ENCODE measurements around the gene RNF146. TPM values are rescaled to one million over a fixed set of nuclear protein-coding genes. Genes with fewer than 3 reads are reported as not detected.
A peak's percentile ranks its signal among the peaks of the same experiment; 100 is the strongest.
"Not testable (repeated sequence)": the region's sequence is repeated elsewhere in the genome, so short reads cannot be mapped to it uniquely, and the experiment has no call there.

RNF146 gene, protein sequence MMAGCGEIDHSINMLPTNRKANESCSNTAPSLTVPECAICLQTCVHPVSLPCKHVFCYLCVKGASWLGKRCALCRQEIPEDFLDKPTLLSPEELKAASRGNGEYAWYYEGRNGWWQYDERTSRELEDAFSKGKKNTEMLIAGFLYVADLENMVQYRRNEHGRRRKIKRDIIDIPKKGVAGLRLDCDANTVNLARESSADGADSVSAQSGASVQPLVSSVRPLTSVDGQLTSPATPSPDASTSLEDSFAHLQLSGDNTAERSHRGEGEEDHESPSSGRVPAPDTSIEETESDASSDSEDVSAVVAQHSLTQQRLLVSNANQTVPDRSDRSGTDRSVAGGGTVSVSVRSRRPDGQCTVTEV
- total RNA-seq: 14.0 TPM
- polyA plus RNA-seq: 10 to 100 TPM in 2 of 4 donors, 1 to 10 TPM in 2; 7.9 to 17.5 (median 13.2) TPM

- no peaks in the 10 kb centered on the region for H3K36me3 ChIP-seq (ENCODE audit: control insufficient read depth, insufficient read depth, low read length)
- no peaks in the 10 kb centered on the region for H3K9me3 ChIP-seq (ENCODE audit: control insufficient read depth in 2 of 2, low read length in 2 of 2)
- peak; percentile 54 to 85 (median 79) for DNase-seq
- peak within 1 kb of the TSS; percentile 90 for H3K27ac ChIP-seq (ENCODE audit: insufficient read depth, low read length, poor library complexity, severe bottlenecking)
- Mint-ChIP-seq H3K4me1 (peaks cover 21 to 46% (median 35%) of the 10 kb centered on the region in 4 donors), H3K27me3 (peaks cover 7% of the 10 kb centered on the region), H3K27ac (peak within 1 kb of the TSS; percentile 95 to 99 (median 99)), H3K36me3 (no peaks in the 10 kb centered on the region), H3K4me3 (peak within 1 kb of the TSS; percentile 97 to 100 (median 99)), H3K9me3 (peaks cover 0 to 2% (median 0%) of the 10 kb centered on the region in 7 donors)
- peak; percentile 77 to 78 for ATAC-seq (ENCODE audit: low read depth in 2 of 2)
- peaks cover 14% of the 10 kb centered on the region for H3K4me1 ChIP-seq (ENCODE audit: control insufficient read depth, insufficient read depth, low read length, poor library complexity, severe bottlenecking)
- peaks cover 10% of the 10 kb centered on the region for H3K27me3 ChIP-seq (ENCODE audit: control insufficient read depth, insufficient read depth, low read length)
- peak within 1 kb of the TSS; percentile 94 for H3K4me3 ChIP-seq (ENCODE audit: low read depth, low read length)
Observed at GRCh38 chr6:127266178-127266891, at the start of gene RNF146. RNF146 (plus strand) TSS chr6:127266864; CDS start chr6:127280339, 13,475 bp downstream.

- Histone ChIP-seq H3K9me3 (ENCODE audit: control insufficient read depth in 2 of 2, low read length in 2 of 2) (no peaks in the 10 kb centered on the region), H3K4me1 (ENCODE audit: control insufficient read depth, insufficient read depth, low read length, poor library complexity, severe bottlenecking) (no peaks in the 10 kb centered on the region), H3K27ac (ENCODE audit: insufficient read depth, low read length, poor library complexity, severe bottlenecking) (no peak overlapping the region), H3K4me3 (ENCODE audit: low read depth, low read length) (no peak overlapping the region), H3K27me3 (ENCODE audit: control insufficient read depth, insufficient read depth, low read length) (peaks cover 3% of the 10 kb centered on the region), H3K36me3 (ENCODE audit: control insufficient read depth, insufficient read depth, low read length) (no peaks in the 10 kb centered on the region)
- DNase-seq: no peak
- no peak for ATAC-seq (ENCODE audit: low read depth in 2 of 2)
- no peak overlapping the region for H3K4me3 Mint-ChIP-seq
- no peaks in the 10 kb centered on the region for H3K4me1 Mint-ChIP-seq
- H3K9me3 Mint-ChIP-seq: peaks cover 0 to 1% (median 0%) of the 10 kb centered on the region in 7 donors
- no peaks in the 10 kb centered on the region for H3K36me3 Mint-ChIP-seq
- H3K27ac Mint-ChIP-seq: no peak overlapping the region
- H3K27me3 Mint-ChIP-seq: peaks cover 4% of the 10 kb centered on the region
Observed at GRCh38 chr6:127219869-127220268, 46.8 kb upstream of the RNF146 start.

DNA sequence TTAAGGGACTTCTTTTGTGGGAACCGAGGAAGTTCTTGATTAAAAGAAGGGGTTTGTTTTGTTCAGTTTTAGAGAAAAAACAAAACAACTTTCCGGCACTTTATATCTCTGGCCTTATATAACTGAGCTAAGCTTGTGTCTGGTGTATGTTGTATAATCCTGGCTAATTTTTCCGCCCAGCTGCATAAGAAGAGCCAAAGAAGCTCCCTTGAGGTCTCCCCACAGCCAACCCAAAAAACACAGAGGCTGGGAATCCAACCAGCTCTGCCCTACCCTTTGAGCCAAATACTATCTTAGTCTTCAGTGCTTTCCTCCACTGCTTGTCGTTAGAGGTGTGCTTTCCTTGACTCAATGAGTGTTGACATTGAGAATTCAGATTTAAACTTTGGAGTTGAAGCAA is 45.5 kb upstream of the RNF146 start:
- Histone ChIP-seq H3K4me3 (ENCODE audit: low read depth, low read length) (no peak overlapping the region), H3K36me3 (ENCODE audit: control insufficient read depth, insufficient read depth, low read length) (no peaks in the 10 kb centered on the region), H3K27me3 (ENCODE audit: control insufficient read depth, insufficient read depth, low read length) (peaks cover 3% of the 10 kb centered on the region), H3K9me3 (ENCODE audit: control insufficient read depth in 2 of 2, low read length in 2 of 2) (no peaks in the 10 kb centered on the region), H3K27ac (ENCODE audit: insufficient read depth, low read length, poor library complexity, severe bottlenecking) (no peak overlapping the region), H3K4me1 (ENCODE audit: control insufficient read depth, insufficient read depth, low read length, poor library complexity, severe bottlenecking) (no peaks in the 10 kb centered on the region)
- H3K27ac Mint-ChIP-seq: no peak overlapping the region
- no peak for ATAC-seq (ENCODE audit: low read depth in 2 of 2)
- no peak for DNase-seq
- H3K4me3 Mint-ChIP-seq: no peak overlapping the region
- no peaks in the 10 kb centered on the region for H3K4me1 Mint-ChIP-seq
- peaks cover 4% of the 10 kb centered on the region for H3K27me3 Mint-ChIP-seq
- peaks cover 0 to 5% (median 0%) of the 10 kb centered on the region in 7 donors for H3K9me3 Mint-ChIP-seq
- H3K36me3 Mint-ChIP-seq: no peaks in the 10 kb centered on the region

DNA sequence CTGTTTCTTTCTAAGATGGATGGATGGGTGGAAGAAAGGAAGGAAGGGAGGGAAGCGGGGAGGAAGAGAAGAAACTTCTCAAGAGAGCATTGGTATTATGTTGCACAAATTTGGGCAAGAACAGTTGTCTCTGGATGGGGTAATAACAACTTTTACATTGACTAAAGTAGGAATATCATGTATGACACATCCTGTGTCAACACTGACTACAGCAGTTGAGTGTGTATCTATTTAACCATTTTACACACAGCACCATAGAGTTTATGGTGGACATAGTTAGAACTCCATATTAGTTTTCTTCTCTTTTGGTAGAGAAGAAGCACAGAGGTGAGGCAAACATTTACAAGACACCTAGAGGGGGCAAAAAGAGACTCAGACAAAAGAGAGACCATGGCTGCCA is 44.2 kb upstream of the RNF146 start:
- DNase-seq (no peak), ATAC-seq (ENCODE audit: low read depth in 2 of 2) (no peak)
- Mint-ChIP-seq H3K9me3 (peaks cover 0 to 5% (median 0%) of the 10 kb centered on the region in 7 donors), H3K27me3 (peaks cover 7% of the 10 kb centered on the region), H3K4me3 (no peak overlapping the region), H3K36me3 (no peaks in the 10 kb centered on the region), H3K27ac (no peak overlapping the region), H3K4me1 (no peaks in the 10 kb centered on the region)
- no peaks in the 10 kb centered on the region for H3K36me3 ChIP-seq (ENCODE audit: control insufficient read depth, insufficient read depth, low read length)
- H3K27ac ChIP-seq (ENCODE audit: insufficient read depth, low read length, poor library complexity, severe bottlenecking): no peak overlapping the region
- H3K4me1 ChIP-seq (ENCODE audit: control insufficient read depth, insufficient read depth, low read length, poor library complexity, severe bottlenecking): no peaks in the 10 kb centered on the region
- no peaks in the 10 kb centered on the region for H3K9me3 ChIP-seq (ENCODE audit: control insufficient read depth in 2 of 2, low read length in 2 of 2)
- no peak overlapping the region for H3K4me3 ChIP-seq (ENCODE audit: low read depth, low read length)
- H3K27me3 ChIP-seq (ENCODE audit: control insufficient read depth, insufficient read depth, low read length): peaks cover 3% of the 10 kb centered on the region

- H3K36me3 ChIP-seq (ENCODE audit: control insufficient read depth, insufficient read depth, low read length): no peaks in the 10 kb centered on the region
- no peak for ATAC-seq (ENCODE audit: low read depth in 2 of 2)
- H3K36me3 Mint-ChIP-seq: no peaks in the 10 kb centered on the region
- no peaks in the 10 kb centered on the region for H3K9me3 ChIP-seq (ENCODE audit: control insufficient read depth in 2 of 2, low read length in 2 of 2)
- H3K4me1 Mint-ChIP-seq: no peaks in the 10 kb centered on the region
- H3K27me3 ChIP-seq (ENCODE audit: control insufficient read depth, insufficient read depth, low read length): peaks cover 2% of the 10 kb centered on the region
- no peak overlapping the region for H3K27ac ChIP-seq (ENCODE audit: insufficient read depth, low read length, poor library complexity, severe bottlenecking)
- peaks cover 9% of the 10 kb centered on the region for H3K27me3 Mint-ChIP-seq
- H3K27ac Mint-ChIP-seq: no peak overlapping the region
- H3K4me1 ChIP-seq (ENCODE audit: control insufficient read depth, insufficient read depth, low read length, poor library complexity, severe bottlenecking): no peaks in the 10 kb centered on the region
- peaks cover 0 to 9% (median 1%) of the 10 kb centered on the region in 7 donors for H3K9me3 Mint-ChIP-seq
- no peak for DNase-seq
- H3K4me3 Mint-ChIP-seq: no peak overlapping the region
- H3K4me3 ChIP-seq (ENCODE audit: low read depth, low read length): no peak overlapping the region
Observed at GRCh38 chr6:127225497-127225896, 41.2 kb upstream of the RNF146 start.

GRCh38 chr6:127233819-127234218 is 32.8 kb upstream of the RNF146 start:
- H3K9me3 ChIP-seq (ENCODE audit: control insufficient read depth in 2 of 2, low read length in 2 of 2); ATAC-seq (ENCODE audit: low read depth in 2 of 2); H3K4me3 ChIP-seq (ENCODE audit: low read depth, low read length); H3K27ac ChIP-seq (ENCODE audit: insufficient read depth, low read length, poor library complexity, severe bottlenecking); H3K4me1 ChIP-seq (ENCODE audit: control insufficient read depth, insufficient read depth, low read length, poor library complexity, severe bottlenecking); H3K36me3 Mint-ChIP-seq; H3K27ac Mint-ChIP-seq; H3K4me3 Mint-ChIP-seq; H3K27me3 Mint-ChIP-seq; H3K36me3 ChIP-seq (ENCODE audit: control insufficient read depth, insufficient read depth, low read length); H3K27me3 ChIP-seq (ENCODE audit: control insufficient read depth, insufficient read depth, low read length); H3K4me1 Mint-ChIP-seq; DNase-seq: not testable (repeated sequence)
- peaks cover 0 to 16% (median 8%) of the 10 kb centered on the region in 7 donors for H3K9me3 Mint-ChIP-seq

GRCh38 chr6:127243501-127243900 is 23.2 kb upstream of the RNF146 start:
- peaks cover 16% of the 10 kb centered on the region for H3K27me3 Mint-ChIP-seq
- no peak overlapping the region for H3K27ac ChIP-seq (ENCODE audit: insufficient read depth, low read length, poor library complexity, severe bottlenecking)
- peaks cover 8% of the 10 kb centered on the region for H3K27me3 ChIP-seq (ENCODE audit: control insufficient read depth, insufficient read depth, low read length)
- H3K36me3 Mint-ChIP-seq: no peaks in the 10 kb centered on the region
- ATAC-seq (ENCODE audit: low read depth in 2 of 2) (no peak), DNase-seq (no peak)
- H3K9me3 Mint-ChIP-seq: peaks cover 0 to 2% (median 0%) of the 10 kb centered on the region in 7 donors
- no peak overlapping the region for H3K4me3 Mint-ChIP-seq
- H3K4me3 ChIP-seq (ENCODE audit: low read depth, low read length): no peak overlapping the region
- no peaks in the 10 kb centered on the region for H3K4me1 ChIP-seq (ENCODE audit: control insufficient read depth, insufficient read depth, low read length, poor library complexity, severe bottlenecking)
- H3K36me3 ChIP-seq (ENCODE audit: control insufficient read depth, insufficient read depth, low read length): no peaks in the 10 kb centered on the region
- H3K27ac Mint-ChIP-seq: no peak overlapping the region
- H3K4me1 Mint-ChIP-seq: no peaks in the 10 kb centered on the region
- no peaks in the 10 kb centered on the region for H3K9me3 ChIP-seq (ENCODE audit: control insufficient read depth in 2 of 2, low read length in 2 of 2)

Data from CD4-positive, CD25-positive, alpha-beta regulatory T cell (primary cell).